ENCODE data around the gene RASSF5. TPM values are rescaled to one million over a fixed set of nuclear protein-coding genes. Genes with fewer than 3 reads are reported as not detected.

RASSF5 gene
- total and polyA plus RNA-seq, 9 of the 15 experiments (the other 6 are each of a cell fraction or from before 2014, with no cell fraction given): 6.1 to 41.0 (median 25.2) TPM

DNA sequence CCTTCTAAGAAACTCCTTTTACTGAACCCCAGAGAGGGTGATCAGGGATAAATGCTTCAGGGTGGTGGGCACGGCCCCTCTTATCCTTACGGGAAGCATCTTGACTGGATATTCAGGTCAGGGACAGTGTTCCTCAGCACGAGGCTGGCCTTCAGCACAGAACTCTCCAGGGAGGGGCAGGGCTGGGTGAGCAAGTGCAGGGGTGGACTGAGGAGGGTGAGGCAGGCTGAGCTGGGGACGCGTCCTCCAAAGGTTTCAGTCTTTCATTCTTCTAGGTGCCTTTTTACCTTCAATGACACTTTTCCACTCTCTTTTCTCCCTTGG is 52.3 kb downstream of the RASSF5 start (continued):
- TF ChIP-seq, protein P1, sequence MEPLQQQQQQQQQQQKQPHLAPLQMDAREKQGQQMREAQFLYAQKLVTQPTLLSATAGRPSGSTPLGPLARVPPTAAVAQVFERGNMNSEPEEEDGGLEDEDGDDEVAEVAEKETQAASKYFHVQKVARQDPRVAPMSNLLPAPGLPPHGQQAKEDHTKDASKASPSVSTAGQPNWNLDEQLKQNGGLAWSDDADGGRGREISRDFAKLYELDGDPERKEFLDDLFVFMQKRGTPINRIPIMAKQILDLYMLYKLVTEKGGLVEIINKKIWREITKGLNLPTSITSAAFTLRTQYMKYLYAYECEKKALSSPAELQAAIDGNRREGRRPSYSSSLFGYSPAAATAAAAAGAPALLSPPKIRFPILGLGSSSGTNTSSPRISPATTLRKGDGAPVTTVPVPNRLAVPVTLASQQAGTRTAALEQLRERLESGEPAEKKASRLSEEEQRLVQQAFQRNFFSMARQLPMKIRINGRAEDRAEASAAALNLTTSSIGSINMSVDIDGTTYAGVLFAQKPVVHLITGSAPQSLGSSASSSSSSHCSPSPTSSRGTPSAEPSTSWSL (CRISPR knock-in tag; IDR thresholded peaks at IDR 0.05; ENCODE audit: borderline replicate concordance): no peak
- TF ChIP-seq, protein P2, sequence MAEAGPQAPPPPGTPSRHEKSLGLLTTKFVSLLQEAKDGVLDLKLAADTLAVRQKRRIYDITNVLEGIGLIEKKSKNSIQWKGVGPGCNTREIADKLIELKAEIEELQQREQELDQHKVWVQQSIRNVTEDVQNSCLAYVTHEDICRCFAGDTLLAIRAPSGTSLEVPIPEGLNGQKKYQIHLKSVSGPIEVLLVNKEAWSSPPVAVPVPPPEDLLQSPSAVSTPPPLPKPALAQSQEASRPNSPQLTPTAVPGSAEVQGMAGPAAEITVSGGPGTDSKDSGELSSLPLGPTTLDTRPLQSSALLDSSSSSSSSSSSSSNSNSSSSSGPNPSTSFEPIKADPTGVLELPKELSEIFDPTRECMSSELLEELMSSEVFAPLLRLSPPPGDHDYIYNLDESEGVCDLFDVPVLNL (CRISPR knock-in tag; IDR thresholded peaks at IDR 0.05; ENCODE audit: low read depth): 0 out of 2 replicates have a peak, but pooled peaks have one; percentile 22
- TF ChIP-seq HDGF (IDR thresholded peaks at IDR 0.05): peak; percentile 86; the same call in 1 of the 2 replicates
- no peak for TF ChIP-seq ZNF785 (CRISPR knock-in tag; IDR thresholded peaks at IDR 0.05)
- peak; percentile 34; the same call in 1 of the 2 replicates for TF ChIP-seq ZNF589 (CRISPR knock-in tag; IDR thresholded peaks at IDR 0.05; ENCODE audit: low read depth)
- peak; percentile 36 for TF ChIP-seq TBP (optimal IDR thresholded peaks at IDR 0.05; ENCODE audit: low read depth, low read length)
- 0 out of 2 replicates have a peak, but pooled peaks have one; percentile 15 for TF ChIP-seq DPF2 (IDR thresholded peaks at IDR 0.05)
- TF ChIP-seq, protein P3, sequence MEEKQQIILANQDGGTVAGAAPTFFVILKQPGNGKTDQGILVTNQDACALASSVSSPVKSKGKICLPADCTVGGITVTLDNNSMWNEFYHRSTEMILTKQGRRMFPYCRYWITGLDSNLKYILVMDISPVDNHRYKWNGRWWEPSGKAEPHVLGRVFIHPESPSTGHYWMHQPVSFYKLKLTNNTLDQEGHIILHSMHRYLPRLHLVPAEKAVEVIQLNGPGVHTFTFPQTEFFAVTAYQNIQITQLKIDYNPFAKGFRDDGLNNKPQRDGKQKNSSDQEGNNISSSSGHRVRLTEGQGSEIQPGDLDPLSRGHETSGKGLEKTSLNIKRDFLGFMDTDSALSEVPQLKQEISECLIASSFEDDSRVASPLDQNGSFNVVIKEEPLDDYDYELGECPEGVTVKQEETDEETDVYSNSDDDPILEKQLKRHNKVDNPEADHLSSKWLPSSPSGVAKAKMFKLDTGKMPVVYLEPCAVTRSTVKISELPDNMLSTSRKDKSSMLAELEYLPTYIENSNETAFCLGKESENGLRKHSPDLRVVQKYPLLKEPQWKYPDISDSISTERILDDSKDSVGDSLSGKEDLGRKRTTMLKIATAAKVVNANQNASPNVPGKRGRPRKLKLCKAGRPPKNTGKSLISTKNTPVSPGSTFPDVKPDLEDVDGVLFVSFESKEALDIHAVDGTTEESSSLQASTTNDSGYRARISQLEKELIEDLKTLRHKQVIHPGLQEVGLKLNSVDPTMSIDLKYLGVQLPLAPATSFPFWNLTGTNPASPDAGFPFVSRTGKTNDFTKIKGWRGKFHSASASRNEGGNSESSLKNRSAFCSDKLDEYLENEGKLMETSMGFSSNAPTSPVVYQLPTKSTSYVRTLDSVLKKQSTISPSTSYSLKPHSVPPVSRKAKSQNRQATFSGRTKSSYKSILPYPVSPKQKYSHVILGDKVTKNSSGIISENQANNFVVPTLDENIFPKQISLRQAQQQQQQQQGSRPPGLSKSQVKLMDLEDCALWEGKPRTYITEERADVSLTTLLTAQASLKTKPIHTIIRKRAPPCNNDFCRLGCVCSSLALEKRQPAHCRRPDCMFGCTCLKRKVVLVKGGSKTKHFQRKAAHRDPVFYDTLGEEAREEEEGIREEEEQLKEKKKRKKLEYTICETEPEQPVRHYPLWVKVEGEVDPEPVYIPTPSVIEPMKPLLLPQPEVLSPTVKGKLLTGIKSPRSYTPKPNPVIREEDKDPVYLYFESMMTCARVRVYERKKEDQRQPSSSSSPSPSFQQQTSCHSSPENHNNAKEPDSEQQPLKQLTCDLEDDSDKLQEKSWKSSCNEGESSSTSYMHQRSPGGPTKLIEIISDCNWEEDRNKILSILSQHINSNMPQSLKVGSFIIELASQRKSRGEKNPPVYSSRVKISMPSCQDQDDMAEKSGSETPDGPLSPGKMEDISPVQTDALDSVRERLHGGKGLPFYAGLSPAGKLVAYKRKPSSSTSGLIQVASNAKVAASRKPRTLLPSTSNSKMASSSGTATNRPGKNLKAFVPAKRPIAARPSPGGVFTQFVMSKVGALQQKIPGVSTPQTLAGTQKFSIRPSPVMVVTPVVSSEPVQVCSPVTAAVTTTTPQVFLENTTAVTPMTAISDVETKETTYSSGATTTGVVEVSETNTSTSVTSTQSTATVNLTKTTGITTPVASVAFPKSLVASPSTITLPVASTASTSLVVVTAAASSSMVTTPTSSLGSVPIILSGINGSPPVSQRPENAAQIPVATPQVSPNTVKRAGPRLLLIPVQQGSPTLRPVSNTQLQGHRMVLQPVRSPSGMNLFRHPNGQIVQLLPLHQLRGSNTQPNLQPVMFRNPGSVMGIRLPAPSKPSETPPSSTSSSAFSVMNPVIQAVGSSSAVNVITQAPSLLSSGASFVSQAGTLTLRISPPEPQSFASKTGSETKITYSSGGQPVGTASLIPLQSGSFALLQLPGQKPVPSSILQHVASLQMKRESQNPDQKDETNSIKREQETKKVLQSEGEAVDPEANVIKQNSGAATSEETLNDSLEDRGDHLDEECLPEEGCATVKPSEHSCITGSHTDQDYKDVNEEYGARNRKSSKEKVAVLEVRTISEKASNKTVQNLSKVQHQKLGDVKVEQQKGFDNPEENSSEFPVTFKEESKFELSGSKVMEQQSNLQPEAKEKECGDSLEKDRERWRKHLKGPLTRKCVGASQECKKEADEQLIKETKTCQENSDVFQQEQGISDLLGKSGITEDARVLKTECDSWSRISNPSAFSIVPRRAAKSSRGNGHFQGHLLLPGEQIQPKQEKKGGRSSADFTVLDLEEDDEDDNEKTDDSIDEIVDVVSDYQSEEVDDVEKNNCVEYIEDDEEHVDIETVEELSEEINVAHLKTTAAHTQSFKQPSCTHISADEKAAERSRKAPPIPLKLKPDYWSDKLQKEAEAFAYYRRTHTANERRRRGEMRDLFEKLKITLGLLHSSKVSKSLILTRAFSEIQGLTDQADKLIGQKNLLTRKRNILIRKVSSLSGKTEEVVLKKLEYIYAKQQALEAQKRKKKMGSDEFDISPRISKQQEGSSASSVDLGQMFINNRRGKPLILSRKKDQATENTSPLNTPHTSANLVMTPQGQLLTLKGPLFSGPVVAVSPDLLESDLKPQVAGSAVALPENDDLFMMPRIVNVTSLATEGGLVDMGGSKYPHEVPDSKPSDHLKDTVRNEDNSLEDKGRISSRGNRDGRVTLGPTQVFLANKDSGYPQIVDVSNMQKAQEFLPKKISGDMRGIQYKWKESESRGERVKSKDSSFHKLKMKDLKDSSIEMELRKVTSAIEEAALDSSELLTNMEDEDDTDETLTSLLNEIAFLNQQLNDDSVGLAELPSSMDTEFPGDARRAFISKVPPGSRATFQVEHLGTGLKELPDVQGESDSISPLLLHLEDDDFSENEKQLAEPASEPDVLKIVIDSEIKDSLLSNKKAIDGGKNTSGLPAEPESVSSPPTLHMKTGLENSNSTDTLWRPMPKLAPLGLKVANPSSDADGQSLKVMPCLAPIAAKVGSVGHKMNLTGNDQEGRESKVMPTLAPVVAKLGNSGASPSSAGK (IDR thresholded peaks at IDR 0.05): peak; percentile 68
- TF ChIP-seq, protein P4, sequence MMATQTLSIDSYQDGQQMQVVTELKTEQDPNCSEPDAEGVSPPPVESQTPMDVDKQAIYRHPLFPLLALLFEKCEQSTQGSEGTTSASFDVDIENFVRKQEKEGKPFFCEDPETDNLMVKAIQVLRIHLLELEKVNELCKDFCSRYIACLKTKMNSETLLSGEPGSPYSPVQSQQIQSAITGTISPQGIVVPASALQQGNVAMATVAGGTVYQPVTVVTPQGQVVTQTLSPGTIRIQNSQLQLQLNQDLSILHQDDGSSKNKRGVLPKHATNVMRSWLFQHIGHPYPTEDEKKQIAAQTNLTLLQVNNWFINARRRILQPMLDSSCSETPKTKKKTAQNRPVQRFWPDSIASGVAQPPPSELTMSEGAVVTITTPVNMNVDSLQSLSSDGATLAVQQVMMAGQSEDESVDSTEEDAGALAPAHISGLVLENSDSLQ (IDR thresholded peaks at IDR 0.05): 0 out of 2 replicates have a peak, but pooled peaks have one; percentile 4
- TF ChIP-seq RBBP5 (IDR thresholded peaks at IDR 0.05; ENCODE audit: borderline replicate concordance, insufficient read depth, low read length, poor library complexity, severe bottlenecking): peak; percentile 39
- TF ChIP-seq TAF1 (IDR thresholded peaks at IDR 0.05; ENCODE audit: control insufficient read depth, extremely low read depth, insufficient read depth, low read length, severe bottlenecking): peak; percentile 15
- TF ChIP-seq RBM15 (IDR thresholded peaks at IDR 0.05; ENCODE audit: insufficient read depth, low read length): no peak

Data from K562 (cell line).